GM19193 (cell line): Measurements from ENCODE around the gene CAMP.

Experiments used
- POLR2A ChIP-seq: IDR thresholded peaks from 4 replicates; pipeline ENCODE4 v1.6.1; 2011; ENCODE audit not compliant: insufficient read depth, insufficient read length; ENCODE audit errors: extremely low read depth

The CAMP gene

GRCh38 chr3:48196611-48197010 lies 26.7 kb upstream of the CAMP start:
- no peak for TF ChIP-seq POLR2A

GRCh38 chr3:48199117-48199516 lies 24.2 kb upstream of the CAMP start:
- no peak for TF ChIP-seq POLR2A

- no peak for TF ChIP-seq POLR2A
Observed at GRCh38 chr3:48202632-48203031, 20.7 kb upstream of the CAMP start.

GRCh38 chr3:48208076-48208475 lies 15.2 kb upstream of the CAMP start:
- no peak for TF ChIP-seq POLR2A

- TF ChIP-seq POLR2A, result no peak
Observed at GRCh38 chr3:48209445-48209844, 13.8 kb upstream of the CAMP start.

- no peak for TF ChIP-seq POLR2A
Observed at GRCh38 chr3:48214225-48214624, 9.1 kb upstream of the CAMP start.

GRCh38 chr3:48215019-48215418 lies 8.3 kb upstream of the CAMP start:
- TF ChIP-seq POLR2A, result no peak

- no peak for TF ChIP-seq POLR2A
Observed at GRCh38 chr3:48215466-48215865, 7.8 kb upstream of the CAMP start.

GRCh38 chr3:48215876-48216275 lies 7.4 kb upstream of the CAMP start:
- TF ChIP-seq POLR2A, result no peak

- TF ChIP-seq POLR2A, result no peak
Observed at GRCh38 chr3:48217449-48217848, 5.8 kb upstream of the CAMP start.

- no peak for TF ChIP-seq POLR2A
Observed at GRCh38 chr3:48218537-48218936, 4.8 kb upstream of the CAMP start.

GRCh38 chr3:48219543-48219942 lies 3.8 kb upstream of the CAMP start:
- no peak for TF ChIP-seq POLR2A

- TF ChIP-seq POLR2A, result no peak
Observed at GRCh38 chr3:48220746-48221145, 2.5 kb upstream of the CAMP start.

- TF ChIP-seq POLR2A, result no peak
Observed at GRCh38 chr3:48225587-48225986, 2.3 kb downstream of the CAMP start.

- TF ChIP-seq POLR2A, result no peak
Observed at GRCh38 chr3:48226939-48227338, 3.6 kb downstream of the CAMP start.

GRCh38 chr3:48232232-48232631 lies 8.9 kb downstream of the CAMP start:
- no peak for TF ChIP-seq POLR2A

- TF ChIP-seq POLR2A, result no peak
Observed at GRCh38 chr3:48232734-48233133, 9.4 kb downstream of the CAMP start.

GRCh38 chr3:48233542-48233941 lies 10.2 kb downstream of the CAMP start:
- TF ChIP-seq POLR2A, result no peak

- TF ChIP-seq POLR2A, result no peak
Observed at GRCh38 chr3:48236531-48236930, 13.2 kb downstream of the CAMP start.

GRCh38 chr3:48238531-48239085 lies 15.3 kb downstream of the CAMP start:
- no peak for TF ChIP-seq POLR2A
